Measurements from ENCODE around the gene STAT3.
A peak's percentile ranks its signal among the peaks of the same experiment; 100 is the strongest.
"Not testable (repeated sequence)": the region's sequence is repeated elsewhere in the genome, so short reads cannot be mapped to it uniquely, and the experiment has no call there.

Gene STAT3

DNA sequence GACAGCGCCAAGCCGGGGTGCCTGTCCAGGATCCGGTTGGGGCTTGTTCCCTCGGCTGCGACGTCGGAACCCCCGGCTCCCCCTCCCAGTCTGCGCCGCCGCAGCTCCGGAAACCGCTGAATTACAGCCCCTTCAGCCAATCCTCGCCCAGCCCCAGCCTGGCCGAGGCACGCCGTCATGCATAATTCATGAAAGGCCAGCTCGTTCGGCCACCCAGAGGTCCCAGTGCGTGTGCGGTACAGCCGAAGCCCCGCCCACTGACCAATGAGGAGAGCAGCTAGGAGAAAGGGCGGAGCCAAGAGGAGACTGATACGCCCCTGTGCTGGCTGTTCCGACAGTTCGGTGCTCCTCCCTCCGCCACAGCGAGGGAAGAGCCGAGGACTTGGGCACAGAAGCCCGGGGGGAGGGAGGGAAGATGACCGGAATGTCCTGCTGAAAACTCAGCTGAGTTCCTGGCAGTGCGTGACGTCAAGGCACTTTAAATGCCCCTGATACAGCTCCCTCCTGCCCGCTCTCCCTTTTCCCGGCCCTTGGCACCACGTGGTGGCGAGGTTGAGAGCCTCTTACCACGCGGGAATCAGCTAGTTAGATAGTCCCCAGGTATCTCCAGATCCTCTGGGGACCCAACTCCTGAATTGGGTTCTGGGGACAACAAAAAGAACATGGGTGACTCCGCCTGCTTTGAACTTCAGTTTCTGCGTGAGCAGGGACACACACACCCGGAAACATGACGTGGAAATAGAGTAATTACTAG, at the start of gene STAT3:
Gene STAT3 (minus strand): TSS at position 62 of the 754 bp plus-strand sequence. CDS start 39,926 bp downstream, outside the sequence.
- peaks cover 36% of the 10 kb centered on the region for H3K36me3 Mint-ChIP-seq (ENCODE audit: low read depth)
- H3K27ac Mint-ChIP-seq = peak within 1 kb of the TSS; percentile 100
- H3K27me3 Mint-ChIP-seq = peaks cover 2% of the 10 kb centered on the region
- H3K9me3 Mint-ChIP-seq = no peaks in the 10 kb centered on the region
- intact Hi-C loops (cut with micrococcal nuclease) = loop anchor here (2.0 kb wide), 1 partner anchor 68 kb away; no protein-coding TSS in a partner anchor
- peaks cover 40% of the 10 kb centered on the region for H3K4me1 Mint-ChIP-seq (ENCODE audit: low read depth)
- H3K4me3 Mint-ChIP-seq = peak within 1 kb of the TSS; percentile 97

DNA sequence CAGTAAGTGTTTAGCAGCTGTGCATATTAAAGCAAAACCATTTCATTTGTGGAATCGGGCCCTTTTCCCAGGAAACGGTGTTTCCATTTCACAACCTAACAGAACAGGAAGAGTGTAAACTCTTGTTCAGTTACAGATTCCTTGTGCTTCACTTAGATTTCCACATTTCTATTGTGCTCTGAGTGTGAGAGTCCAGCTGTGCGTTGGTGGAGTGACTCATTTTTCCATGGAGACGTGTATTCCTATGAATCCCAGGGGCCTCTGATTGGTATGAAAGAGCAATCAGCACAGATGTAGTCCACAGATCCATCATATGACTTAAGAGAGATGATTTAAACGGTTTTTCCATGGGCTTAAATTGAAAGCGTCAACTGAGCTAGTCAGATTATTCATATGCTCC, 48.1 kb upstream of the STAT3 start:
- Mint-ChIP-seq H3K4me1 (ENCODE audit: low read depth) (peaks cover 19% of the 10 kb centered on the region), H3K9me3 (no peaks in the 10 kb centered on the region), H3K36me3 (ENCODE audit: low read depth) (no peaks in the 10 kb centered on the region), H3K27me3 (peaks cover 3% of the 10 kb centered on the region), H3K4me3 (no peak overlapping the region), H3K27ac (peak overlapping the region; percentile 54)
- intact Hi-C loops (cut with micrococcal nuclease) = no loop called here

DNA sequence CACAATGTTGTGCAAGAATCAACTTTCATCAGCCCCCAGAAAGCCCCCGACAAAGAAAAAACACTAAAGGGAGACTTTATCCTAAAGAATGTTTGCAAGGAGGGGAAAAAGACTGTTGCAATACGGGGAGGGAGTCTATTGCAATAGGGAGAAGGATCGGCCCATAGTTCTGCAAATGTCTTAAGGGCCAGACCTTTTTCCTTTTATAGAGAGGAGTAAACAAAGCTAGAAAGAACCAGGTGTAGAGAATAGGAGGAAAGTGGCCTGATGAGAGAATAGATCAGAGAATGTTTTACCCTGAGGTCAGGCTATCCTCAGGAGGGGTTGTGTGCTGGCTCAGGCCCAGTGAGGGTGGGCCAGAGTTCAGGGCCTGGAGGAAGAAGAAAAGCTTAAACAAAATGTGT, 43.5 kb upstream of the STAT3 start:
- Mint-ChIP-seq H3K4me3 (no peak overlapping the region), H3K27ac (no peak overlapping the region), H3K4me1 (ENCODE audit: low read depth) (peaks cover 9% of the 10 kb centered on the region), H3K36me3 (ENCODE audit: low read depth) (no peaks in the 10 kb centered on the region), H3K9me3 (no peaks in the 10 kb centered on the region), H3K27me3 (peaks cover 19% of the 10 kb centered on the region)
- intact Hi-C loops (cut with micrococcal nuclease) = no loop called here

DNA sequence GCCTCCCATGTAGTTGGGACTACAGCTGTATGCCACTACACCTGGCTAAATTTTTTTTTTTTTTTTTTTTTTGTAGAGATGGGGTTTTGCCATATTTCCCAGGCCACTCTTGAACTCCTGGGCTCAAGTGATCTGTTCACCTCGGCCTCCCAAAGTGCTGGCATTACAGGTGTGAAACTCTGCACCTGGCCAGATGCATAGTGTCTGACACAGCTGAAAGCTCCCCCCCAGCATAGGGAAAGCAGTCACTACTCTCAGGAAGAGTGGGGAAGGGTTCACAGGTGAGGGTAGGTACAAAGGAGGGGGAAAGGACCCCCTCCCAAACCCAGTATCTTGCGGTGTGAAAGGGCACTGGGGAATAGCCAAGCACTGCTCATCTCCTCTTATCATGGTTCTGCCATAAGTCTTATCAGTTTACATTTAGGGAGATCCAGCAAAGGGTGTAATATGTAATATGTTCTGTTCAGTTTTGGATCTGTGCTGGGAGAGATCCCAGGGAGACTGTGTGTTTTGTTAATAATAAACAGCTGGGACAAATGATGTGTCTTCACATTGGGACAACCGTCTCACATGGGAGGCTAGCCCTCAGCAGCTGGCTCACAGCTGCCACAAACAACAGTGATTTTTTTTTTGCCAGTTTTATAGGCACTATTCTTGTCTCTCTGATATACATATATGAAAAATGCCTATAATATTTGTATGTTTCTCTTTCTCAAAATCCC, 41.6 kb upstream of the STAT3 start:
- H3K4me1 Mint-ChIP-seq (ENCODE audit: low read depth) = no peaks in the 10 kb centered on the region
- H3K27me3 Mint-ChIP-seq = peaks cover 33% of the 10 kb centered on the region
- H3K36me3 Mint-ChIP-seq (ENCODE audit: low read depth) = no peaks in the 10 kb centered on the region
- intact Hi-C loops (cut with micrococcal nuclease) = loop anchor here (5.0 kb wide), 1 partner anchor 32 kb away; no protein-coding TSS in a partner anchor
- no peak overlapping the region for H3K4me3 Mint-ChIP-seq
- H3K9me3 Mint-ChIP-seq = no peaks in the 10 kb centered on the region
- no peak overlapping the region for H3K27ac Mint-ChIP-seq

DNA sequence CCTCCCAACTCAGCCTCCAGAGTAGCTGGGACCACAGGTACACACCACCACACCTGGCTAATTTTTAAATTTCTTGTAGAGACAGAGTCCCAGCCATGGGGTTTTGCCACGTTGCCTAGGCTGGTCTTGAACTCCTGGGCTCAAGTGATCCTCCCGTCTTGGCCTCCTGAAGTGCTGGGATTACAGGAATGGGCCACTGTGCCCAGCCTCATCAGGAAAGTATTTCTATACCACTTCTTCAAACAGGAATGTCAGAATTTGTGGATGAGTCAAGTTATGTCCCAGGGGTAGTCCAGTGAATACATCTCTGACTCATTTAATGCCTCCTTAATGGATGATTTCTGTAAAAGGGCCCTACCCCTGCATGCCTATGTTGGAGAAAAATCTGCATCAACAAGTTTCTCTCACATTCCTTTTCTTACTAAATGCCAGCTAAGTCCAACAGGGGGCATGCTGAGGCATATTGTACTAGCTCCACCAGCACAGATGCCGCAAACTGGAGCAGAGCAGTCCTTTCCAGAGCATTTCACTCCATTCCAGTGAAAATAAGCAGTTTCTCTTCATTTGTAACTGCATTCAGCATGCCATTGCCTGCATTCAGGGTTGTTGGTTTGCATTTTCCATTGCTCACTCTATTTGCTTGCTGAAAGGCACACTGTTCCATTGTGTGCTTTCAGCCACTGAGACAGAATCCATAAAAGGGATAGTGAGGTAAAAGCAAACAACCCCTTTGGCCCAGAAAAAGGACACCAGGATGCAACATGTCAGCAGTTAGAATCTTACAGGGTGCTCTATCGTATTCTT, 40.1 kb upstream of the STAT3 start:
- no peaks in the 10 kb centered on the region for H3K36me3 Mint-ChIP-seq (ENCODE audit: low read depth)
- peaks cover 44% of the 10 kb centered on the region for H3K27me3 Mint-ChIP-seq
- no peaks in the 10 kb centered on the region for H3K4me1 Mint-ChIP-seq (ENCODE audit: low read depth)
- no peak overlapping the region for H3K4me3 Mint-ChIP-seq
- intact Hi-C loops (cut with micrococcal nuclease) = loop anchor here (1.0 to 5.0 kb wide), 2 partner anchors 34 to 99 kb away; no protein-coding TSS in a partner anchor
- H3K27ac Mint-ChIP-seq = no peak overlapping the region
- H3K9me3 Mint-ChIP-seq = no peaks in the 10 kb centered on the region

DNA sequence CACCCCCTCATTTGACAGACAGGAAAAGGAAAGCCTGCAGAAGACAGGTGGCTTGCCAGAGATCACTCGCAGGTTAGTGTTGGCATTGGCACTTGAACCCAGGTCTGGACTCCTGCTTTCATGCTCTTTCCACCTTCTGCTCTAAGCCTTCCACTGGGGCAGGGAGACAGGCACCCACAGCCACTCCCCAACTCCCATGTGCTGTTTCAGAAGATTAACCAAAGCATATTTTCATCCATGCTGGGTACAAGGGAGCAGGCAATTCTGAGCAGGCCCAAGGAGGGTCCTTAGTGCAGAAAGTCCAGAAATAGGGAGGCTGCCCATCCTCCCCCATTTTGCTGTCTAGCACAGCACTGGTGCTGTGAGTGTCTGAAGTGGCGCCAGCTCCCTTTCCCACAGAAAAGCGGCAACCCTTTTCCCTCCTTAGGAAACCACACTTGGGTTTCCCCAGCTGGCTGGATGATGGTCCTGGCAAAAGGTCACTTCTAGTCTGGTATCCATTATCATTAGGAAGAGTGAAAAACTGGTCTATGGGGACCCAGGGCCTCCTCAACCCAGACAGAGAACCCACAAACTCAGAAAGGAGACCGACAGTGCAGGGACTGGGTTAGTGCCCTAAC, 36.9 kb upstream of the STAT3 start:
- H3K36me3 Mint-ChIP-seq (ENCODE audit: low read depth) = no peaks in the 10 kb centered on the region
- intact Hi-C loops (cut with micrococcal nuclease) = loop anchor here (5.0 kb wide), 1 partner anchor 37 kb away; no protein-coding TSS in a partner anchor
- H3K27ac Mint-ChIP-seq = no peak overlapping the region
- no peaks in the 10 kb centered on the region for H3K9me3 Mint-ChIP-seq
- peaks cover 31% of the 10 kb centered on the region for H3K4me1 Mint-ChIP-seq (ENCODE audit: low read depth)
- peaks cover 72% of the 10 kb centered on the region for H3K27me3 Mint-ChIP-seq
- H3K4me3 Mint-ChIP-seq = no peak overlapping the region

DNA sequence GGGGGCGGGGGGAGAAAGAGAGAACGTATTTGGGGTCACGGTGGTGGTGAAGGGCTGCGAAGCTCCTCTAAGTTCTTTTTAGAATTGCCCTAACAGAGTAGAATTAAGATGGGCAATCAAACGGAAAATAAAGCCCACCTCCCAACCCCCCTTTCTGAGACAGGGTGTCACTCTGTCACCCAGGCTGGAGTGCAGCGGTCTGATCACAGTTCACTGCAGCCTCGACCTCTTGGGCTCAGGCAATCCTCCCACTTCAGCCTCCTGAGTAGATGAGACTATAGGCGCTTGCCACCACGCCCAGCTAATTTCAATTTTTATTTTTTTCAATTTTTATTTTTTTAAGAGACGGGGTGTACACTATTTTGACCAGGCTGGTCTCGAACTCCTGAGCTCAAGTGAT, 35.5 kb upstream of the STAT3 start:
- H3K27ac Mint-ChIP-seq = no peak overlapping the region
- peaks cover 39% of the 10 kb centered on the region for H3K4me1 Mint-ChIP-seq (ENCODE audit: low read depth)
- no peak overlapping the region for H3K4me3 Mint-ChIP-seq
- intact Hi-C loops (cut with micrococcal nuclease) = no loop called here
- peaks cover 78% of the 10 kb centered on the region for H3K27me3 Mint-ChIP-seq
- H3K36me3 Mint-ChIP-seq (ENCODE audit: low read depth) = no peaks in the 10 kb centered on the region
- no peaks in the 10 kb centered on the region for H3K9me3 Mint-ChIP-seq

DNA sequence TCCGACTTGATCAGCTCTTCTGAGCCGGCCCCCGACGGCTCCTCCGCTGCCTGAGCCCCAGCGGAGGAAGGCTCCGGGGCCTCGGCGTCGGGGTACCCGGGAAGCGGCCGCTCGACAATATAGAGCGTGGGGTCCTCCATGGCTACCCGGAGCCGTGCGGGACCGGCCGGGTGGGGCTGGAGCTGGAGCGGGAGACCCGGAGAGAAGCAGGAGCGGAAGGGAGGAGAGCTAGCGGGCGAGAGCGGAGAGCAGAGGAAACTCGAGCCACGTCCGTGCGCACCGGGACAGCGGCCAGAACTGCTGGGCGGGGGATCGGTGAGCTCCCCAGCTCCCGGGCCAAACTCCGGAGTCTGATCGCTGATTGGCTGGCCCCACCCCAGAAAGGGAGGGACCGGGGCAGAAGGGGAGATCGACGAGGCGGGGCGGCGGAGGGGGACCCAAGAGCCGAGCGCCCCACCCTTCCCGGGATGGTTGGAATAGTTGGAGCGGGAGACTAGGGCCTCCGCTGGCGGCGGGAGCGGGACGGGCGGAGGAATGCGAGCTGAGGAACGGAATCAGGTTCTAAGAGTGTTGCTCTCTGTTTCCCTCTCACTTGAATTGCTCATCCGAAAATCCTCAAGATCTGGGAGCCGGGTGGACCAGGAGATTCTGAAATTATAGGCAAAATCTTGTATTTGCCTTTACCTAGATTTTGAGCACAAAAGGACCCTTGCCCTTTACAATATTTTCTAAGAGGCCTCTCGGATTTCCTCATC, 34.9 kb upstream of the STAT3 start, which contains the start of gene CAVIN1:
Gene CAVIN1 (minus strand): TSS at position 299 of the 755 bp plus-strand sequence. CDS start 159 bp downstream, at position 140.
- Mint-ChIP-seq H3K27me3 (peaks cover 73% of the 10 kb centered on the region), H3K36me3 (ENCODE audit: low read depth) (no peaks in the 10 kb centered on the region), H3K4me3 (peak within 1 kb of the TSS; percentile 69), H3K9me3 (no peaks in the 10 kb centered on the region), H3K4me1 (ENCODE audit: low read depth) (peaks cover 39% of the 10 kb centered on the region), H3K27ac (peak within 1 kb of the TSS; percentile 45)
- intact Hi-C loops (cut with micrococcal nuclease) = no loop called here

DNA sequence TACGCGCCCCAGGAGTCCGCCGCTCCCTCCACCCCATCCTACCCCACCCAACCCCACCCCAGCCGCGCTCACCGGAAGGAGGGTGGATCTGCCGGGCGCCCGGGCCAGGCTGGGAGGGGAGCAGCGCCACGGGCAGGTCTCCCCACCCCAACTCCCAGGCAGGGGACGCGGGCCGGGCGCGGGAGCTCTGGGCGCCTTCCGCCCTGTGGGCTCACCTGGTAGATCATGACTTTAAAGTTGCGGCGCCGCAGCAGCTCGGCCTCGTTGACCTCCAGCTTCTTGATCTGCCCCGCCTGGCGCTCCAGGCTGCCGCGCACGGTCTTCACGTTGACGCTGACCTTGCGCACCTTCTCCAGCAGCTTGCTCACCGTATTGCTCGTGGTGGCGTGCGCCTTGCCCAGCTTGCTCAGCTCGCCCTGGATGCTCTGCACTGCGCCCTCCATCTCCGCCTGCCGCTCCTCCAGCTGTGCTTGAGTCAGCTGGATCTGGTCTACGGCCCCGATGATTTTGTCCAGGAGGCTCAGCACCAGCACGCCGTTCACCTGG, 34.2 kb upstream of the STAT3 start:
- Mint-ChIP-seq H3K36me3 (ENCODE audit: low read depth) (no peaks in the 10 kb centered on the region), H3K9me3 (no peaks in the 10 kb centered on the region), H3K4me3 (peak overlapping the region; percentile 69), H3K27me3 (peaks cover 72% of the 10 kb centered on the region), H3K27ac (peak overlapping the region; percentile 45), H3K4me1 (ENCODE audit: low read depth) (peaks cover 39% of the 10 kb centered on the region)
- intact Hi-C loops (cut with micrococcal nuclease) = no loop called here

DNA sequence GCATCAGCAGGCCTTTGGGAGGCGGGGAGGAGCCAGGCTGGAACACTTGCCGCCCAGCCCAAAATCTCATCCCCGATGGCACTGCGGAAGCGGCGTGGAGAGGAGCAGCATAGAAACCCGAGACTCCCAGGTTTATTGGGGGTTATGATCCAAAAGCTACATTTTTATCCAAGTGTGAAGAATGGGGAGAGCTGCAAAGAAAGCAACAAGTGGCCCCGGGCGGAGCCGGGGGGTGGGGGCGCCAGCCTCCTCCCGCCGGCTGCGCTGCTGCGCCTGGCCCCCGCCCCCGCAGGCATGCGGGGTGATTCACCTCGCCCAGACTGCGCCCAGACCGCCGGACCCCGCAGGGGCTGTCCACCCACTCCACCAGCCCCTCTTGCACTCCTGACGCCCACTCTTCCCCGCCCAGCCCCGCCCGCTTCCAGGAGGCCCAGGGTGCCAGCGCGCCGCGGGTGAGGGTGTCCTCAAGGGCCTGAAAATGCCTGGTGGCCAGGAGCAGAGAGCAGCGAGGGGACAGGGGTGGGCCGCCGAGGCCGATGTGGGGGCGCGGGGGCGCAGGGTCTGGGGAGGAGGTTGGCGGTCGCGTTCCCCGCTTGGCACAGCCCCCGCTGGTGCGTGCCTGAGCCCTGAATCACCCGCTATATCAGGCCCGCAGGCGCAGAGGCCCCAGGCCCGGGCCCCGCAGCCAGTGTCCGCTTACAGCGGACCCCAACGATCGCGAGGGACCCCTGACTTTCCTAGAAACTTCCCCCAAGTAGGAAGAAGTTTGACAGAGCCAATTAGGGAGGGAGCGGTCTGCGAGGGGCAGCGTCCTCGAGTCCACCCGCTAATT, 33.5 kb upstream of the STAT3 start:
- no peaks in the 10 kb centered on the region for H3K9me3 Mint-ChIP-seq
- H3K4me3 Mint-ChIP-seq = peak overlapping the region; percentile 69
- H3K4me1 Mint-ChIP-seq (ENCODE audit: low read depth) = peaks cover 39% of the 10 kb centered on the region
- no peaks in the 10 kb centered on the region for H3K36me3 Mint-ChIP-seq (ENCODE audit: low read depth)
- peaks cover 66% of the 10 kb centered on the region for H3K27me3 Mint-ChIP-seq
- intact Hi-C loops (cut with micrococcal nuclease) = no loop called here
- peak overlapping the region; percentile 57 for H3K27ac Mint-ChIP-seq

DNA sequence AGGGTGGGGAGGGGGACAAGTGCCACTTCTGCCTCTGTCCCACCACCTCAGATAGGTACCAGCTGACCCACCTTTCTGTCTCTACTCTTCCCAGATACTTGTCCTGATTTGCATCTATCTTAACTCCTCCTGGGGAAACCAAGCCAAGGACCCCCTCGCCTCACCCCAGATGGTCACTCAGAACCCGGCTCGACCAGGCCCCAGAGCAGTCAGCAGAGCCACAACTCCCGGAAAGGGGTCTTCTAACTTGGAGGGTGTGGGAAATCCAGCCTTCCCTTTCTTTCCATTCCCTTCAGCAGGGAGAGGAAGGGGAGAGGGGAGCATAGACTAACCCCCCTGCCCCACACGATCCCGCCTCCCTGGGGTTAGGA, 32.9 kb upstream of the STAT3 start:
- Mint-ChIP-seq H3K27ac (peak overlapping the region; percentile 57), H3K27me3 (peaks cover 65% of the 10 kb centered on the region), H3K4me1 (ENCODE audit: low read depth) (peaks cover 42% of the 10 kb centered on the region), H3K9me3 (no peaks in the 10 kb centered on the region), H3K36me3 (ENCODE audit: low read depth) (no peaks in the 10 kb centered on the region), H3K4me3 (peak overlapping the region; percentile 68)
- intact Hi-C loops (cut with micrococcal nuclease) = no loop called here

DNA sequence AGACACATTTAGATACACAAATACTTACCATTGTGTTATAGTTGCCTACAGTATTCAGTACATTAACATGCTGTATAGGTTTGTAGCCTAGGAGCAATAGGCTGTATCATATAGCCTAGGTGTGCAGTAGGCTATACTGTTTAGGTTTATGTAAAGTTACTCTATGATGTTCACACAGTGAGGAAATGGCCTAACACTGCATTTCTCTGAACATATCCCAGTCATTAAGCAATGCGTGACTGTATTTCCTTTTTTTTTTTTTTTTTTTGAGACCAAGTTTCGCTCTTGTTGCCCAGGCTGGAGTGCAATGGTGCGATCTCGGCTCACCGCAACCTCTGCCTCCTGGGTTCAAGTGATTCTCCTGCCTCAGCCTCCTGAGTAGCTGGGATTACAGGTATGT, 29.7 kb upstream of the STAT3 start:
- H3K27ac Mint-ChIP-seq; intact Hi-C loops (cut with micrococcal nuclease); H3K4me3 Mint-ChIP-seq; H3K9me3 Mint-ChIP-seq; H3K36me3 Mint-ChIP-seq (ENCODE audit: low read depth): not testable (repeated sequence)
- H3K27me3 Mint-ChIP-seq = peaks cover 57% of the 10 kb centered on the region
- peaks cover 56% of the 10 kb centered on the region for H3K4me1 Mint-ChIP-seq (ENCODE audit: low read depth)

All from dendritic cell treated with granulocyte-macrophage colony-stimulating factor and Interleukin-4, amounts not matched to agents 40 ng/mL and 50 ng/mL, for 4 days (primary cell).